OCI-LY3 (cell line): Measurements from ENCODE around the gene NPLOC4.

Experiments
- H2AFZ ChIP-seq: fragments of 200-600, 300-600 bp; shearing (Covaris generic); 2 replicates; pipeline ENCODE4 v1.6.0; 2014; ENCODE audit warnings: antibody characterized with exemption, low read depth, low read length
- H3K27ac ChIP-seq: fragments of 200-600, 300-600 bp; sonication (generic); 2 replicates; pipeline ENCODE4 v1.5.1; 2014; ENCODE audit warnings: mild to moderate bottlenecking, low read length, moderate library complexity, mixed read lengths
- H3K27me3 ChIP-seq: fragments of 200-600, 300-600 bp; sonication (generic); 2 replicates; pipeline ENCODE4 v1.6.1; 2014; ENCODE audit warnings: low read depth, low read length, mixed read lengths
- H3K36me3 ChIP-seq: fragments of 200-600, 300-600 bp; sonication (generic); replicated peaks from 2 replicates; pipeline ENCODE3; 2014; ENCODE audit warnings: low read depth, low read length, mixed read lengths
- H3K4me1 ChIP-seq: fragments of 300-600, 200-600 bp; sonication (generic); 2 replicates; pipeline ENCODE4 v1.6.1; 2014; ENCODE audit warnings: low read length, mixed read lengths
- H3K4me2 ChIP-seq: fragments of 200-600, 300-600 bp; sonication (generic); 2 replicates; pipeline ENCODE4 v1.6.1; 2014; ENCODE audit warnings: low read length, mixed read lengths
- H3K4me3 ChIP-seq: fragments of 300-600, 200-600 bp; sonication (generic); 2 replicates; pipeline ENCODE4 v1.5.1; 2014; ENCODE audit warnings: antibody characterized with exemption, mild to moderate bottlenecking, low read length, moderate library complexity
- H3K79me2 ChIP-seq: fragments of 300-600, 200-600 bp; shearing (Covaris generic); 2 replicates; pipeline ENCODE4 v1.6.1; 2014; ENCODE audit warnings: mild to moderate bottlenecking, low read length, mixed read lengths
- H3K9ac ChIP-seq: fragments of 300-600, 200-600 bp; shearing (Covaris generic); 2 replicates; pipeline ENCODE4 v1.6.0; 2014; ENCODE audit warnings: mild to moderate bottlenecking, low read length, moderate library complexity
- H3K9me3 ChIP-seq: fragments of 200-600, 300-600 bp; shearing (Covaris generic); 2 replicates; pipeline ENCODE4 v1.6.1; 2014; ENCODE audit warnings: low read length, mixed read lengths; ENCODE audit not compliant: insufficient read depth
- H4K20me1 ChIP-seq: fragments of 200-600, 300-600 bp; sonication (generic); 2 replicates; pipeline ENCODE4 v1.6.1; 2016; ENCODE audit warnings: low read length, mixed read lengths; ENCODE audit not compliant: insufficient read depth
- EZH2phosphoT487 ChIP-seq: fragments of 200-600 bp; shearing (Covaris generic); IDR thresholded peaks from 2 replicates; pipeline ENCODE4 v1.6.1; 2018; ENCODE audit warnings: antibody characterized with exemption, mixed run types, low read depth
- TF ChIP-seq, protein P1 (sequence below): fragments of 200-600, 300-600 bp; sonication (generic); IDR thresholded peaks from 2 replicates; pipeline ENCODE4 v1.5.1; 2014; ENCODE audit warnings: antibody characterized with exemption, low read length, low read depth

NPLOC4 gene

DNA sequence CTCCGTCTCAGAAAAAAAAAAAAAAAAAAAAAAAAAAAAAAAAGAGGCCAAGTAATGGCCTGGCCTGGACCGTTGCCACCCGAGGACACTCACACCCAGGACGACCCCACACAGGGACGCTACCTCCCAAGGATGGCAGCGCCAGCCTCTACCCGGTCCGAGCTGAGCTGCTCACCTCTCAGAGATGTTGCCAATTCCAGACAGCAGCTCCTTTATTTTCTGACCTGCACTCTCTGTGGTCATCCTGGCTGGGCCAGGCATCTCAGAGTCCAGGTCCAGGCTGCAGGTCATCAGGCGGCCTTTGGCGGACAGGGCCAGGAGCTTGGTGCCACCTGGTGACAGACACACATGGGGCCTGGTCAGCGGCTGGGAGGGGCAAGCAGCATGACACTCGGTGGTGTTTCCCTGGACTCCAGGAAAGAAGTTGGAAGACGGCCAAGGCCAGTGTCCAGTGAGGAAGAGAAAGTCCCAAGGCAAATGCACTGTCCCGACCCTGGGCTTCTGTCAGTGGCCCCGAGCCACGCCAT, 87.8 kb downstream of the NPLOC4 start:
- peaks cover 12% of the 10 kb centered on the region for H3K36me3 ChIP-seq
- no peak overlapping the region for H3K27ac ChIP-seq
- H3K9me3 ChIP-seq: no peaks in the 10 kb centered on the region
- H3K4me2 ChIP-seq: no peak overlapping the region
- H3K9ac ChIP-seq: no peak overlapping the region
- no peak for TF ChIP-seq EZH2phosphoT487
- TF ChIP-seq, protein P1, sequence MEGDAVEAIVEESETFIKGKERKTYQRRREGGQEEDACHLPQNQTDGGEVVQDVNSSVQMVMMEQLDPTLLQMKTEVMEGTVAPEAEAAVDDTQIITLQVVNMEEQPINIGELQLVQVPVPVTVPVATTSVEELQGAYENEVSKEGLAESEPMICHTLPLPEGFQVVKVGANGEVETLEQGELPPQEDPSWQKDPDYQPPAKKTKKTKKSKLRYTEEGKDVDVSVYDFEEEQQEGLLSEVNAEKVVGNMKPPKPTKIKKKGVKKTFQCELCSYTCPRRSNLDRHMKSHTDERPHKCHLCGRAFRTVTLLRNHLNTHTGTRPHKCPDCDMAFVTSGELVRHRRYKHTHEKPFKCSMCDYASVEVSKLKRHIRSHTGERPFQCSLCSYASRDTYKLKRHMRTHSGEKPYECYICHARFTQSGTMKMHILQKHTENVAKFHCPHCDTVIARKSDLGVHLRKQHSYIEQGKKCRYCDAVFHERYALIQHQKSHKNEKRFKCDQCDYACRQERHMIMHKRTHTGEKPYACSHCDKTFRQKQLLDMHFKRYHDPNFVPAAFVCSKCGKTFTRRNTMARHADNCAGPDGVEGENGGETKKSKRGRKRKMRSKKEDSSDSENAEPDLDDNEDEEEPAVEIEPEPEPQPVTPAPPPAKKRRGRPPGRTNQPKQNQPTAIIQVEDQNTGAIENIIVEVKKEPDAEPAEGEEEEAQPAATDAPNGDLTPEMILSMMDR: no peak
- no peak overlapping the region for H2AFZ ChIP-seq
- peaks cover 15% of the 10 kb centered on the region for H3K4me1 ChIP-seq
- peaks cover 20% of the 10 kb centered on the region for H3K79me2 ChIP-seq
- H3K27me3 ChIP-seq: no peaks in the 10 kb centered on the region
- H4K20me1 ChIP-seq: no peaks in the 10 kb centered on the region
- no peak overlapping the region for H3K4me3 ChIP-seq

DNA sequence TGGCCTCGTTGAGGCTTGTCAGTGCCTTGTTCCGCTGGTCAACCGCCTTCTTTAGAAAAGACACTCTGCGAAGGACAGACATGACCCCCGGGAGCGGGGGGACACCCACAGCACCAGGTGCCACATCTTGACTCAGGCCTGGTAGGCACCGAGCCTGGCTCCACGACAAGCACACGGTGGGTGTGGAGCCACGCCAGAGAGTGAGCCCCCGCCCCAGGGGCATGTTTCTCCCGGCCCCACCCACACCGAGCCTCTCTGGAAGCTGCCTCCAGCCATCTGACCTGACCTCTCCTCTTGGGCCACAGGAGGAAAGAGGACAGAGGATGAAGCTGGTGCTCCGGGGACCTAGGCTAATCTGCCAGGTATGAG, 89.3 kb downstream of the NPLOC4 start:
- Histone ChIP-seq H3K36me3 (peaks cover 12% of the 10 kb centered on the region), H3K27ac (no peak overlapping the region)

DNA sequence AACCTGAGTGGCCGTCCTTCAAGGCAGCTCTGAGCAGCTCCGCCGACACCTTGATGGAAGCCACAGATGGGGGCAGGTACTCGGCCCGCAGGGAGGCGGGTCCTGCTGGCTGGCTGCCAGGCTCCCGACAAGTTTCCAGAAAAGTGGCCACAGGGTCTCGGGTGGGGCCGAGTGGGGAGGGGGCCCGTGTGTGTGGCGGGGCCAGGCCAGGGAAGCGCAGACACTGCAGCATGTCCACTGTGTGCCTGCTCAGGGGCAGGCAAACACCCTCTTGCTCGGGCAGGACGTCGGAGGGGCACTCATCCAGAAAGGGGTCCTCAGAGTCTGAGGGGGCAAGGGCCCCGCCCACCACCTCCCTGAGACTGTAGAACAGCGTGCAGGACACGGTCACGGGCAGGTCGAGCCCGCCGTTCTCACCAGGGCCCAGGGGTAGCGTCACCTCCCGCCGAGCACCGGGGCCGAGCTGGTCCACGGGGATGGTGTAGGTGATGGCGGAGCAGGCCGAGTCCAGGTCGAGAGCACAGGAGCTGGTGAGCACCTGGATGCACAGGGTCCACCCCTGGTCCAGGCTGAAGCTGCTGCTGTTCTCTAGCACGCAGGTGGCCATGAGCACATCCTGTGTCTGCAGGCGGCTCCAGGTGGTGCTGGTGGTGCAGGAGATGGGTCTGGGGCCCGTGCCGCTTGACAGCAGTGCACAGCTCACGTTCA, 89.9 kb downstream of the NPLOC4 start:
- Histone ChIP-seq H4K20me1 (no peaks in the 10 kb centered on the region), H3K4me2 (no peak overlapping the region), H3K4me3 (no peak overlapping the region), H3K27me3 (no peaks in the 10 kb centered on the region), H3K79me2 (peaks cover 19% of the 10 kb centered on the region), H3K9me3 (no peaks in the 10 kb centered on the region), H3K27ac (no peak overlapping the region), H3K4me1 (peaks cover 7% of the 10 kb centered on the region), H3K9ac (no peak overlapping the region), H2AFZ (no peak overlapping the region), H3K36me3 (peaks cover 12% of the 10 kb centered on the region)
- TF ChIP-seq EZH2phosphoT487: no peak
- TF ChIP-seq, protein P1: no peak

More for the DNA sequence above, 89.3 kb downstream of the NPLOC4 start:
- H3K9ac ChIP-seq: no peak overlapping the region
- H3K4me2 ChIP-seq: no peak overlapping the region
- no peak overlapping the region for H2AFZ ChIP-seq
- peaks cover 20% of the 10 kb centered on the region for H3K79me2 ChIP-seq
- H3K27me3 ChIP-seq: no peaks in the 10 kb centered on the region
- H3K4me1 ChIP-seq: peaks cover 7% of the 10 kb centered on the region
- no peak overlapping the region for H3K4me3 ChIP-seq
- no peak for TF ChIP-seq EZH2phosphoT487
- TF ChIP-seq, protein P1: no peak
- no peaks in the 10 kb centered on the region for H4K20me1 ChIP-seq
- H3K9me3 ChIP-seq: no peaks in the 10 kb centered on the region

DNA sequence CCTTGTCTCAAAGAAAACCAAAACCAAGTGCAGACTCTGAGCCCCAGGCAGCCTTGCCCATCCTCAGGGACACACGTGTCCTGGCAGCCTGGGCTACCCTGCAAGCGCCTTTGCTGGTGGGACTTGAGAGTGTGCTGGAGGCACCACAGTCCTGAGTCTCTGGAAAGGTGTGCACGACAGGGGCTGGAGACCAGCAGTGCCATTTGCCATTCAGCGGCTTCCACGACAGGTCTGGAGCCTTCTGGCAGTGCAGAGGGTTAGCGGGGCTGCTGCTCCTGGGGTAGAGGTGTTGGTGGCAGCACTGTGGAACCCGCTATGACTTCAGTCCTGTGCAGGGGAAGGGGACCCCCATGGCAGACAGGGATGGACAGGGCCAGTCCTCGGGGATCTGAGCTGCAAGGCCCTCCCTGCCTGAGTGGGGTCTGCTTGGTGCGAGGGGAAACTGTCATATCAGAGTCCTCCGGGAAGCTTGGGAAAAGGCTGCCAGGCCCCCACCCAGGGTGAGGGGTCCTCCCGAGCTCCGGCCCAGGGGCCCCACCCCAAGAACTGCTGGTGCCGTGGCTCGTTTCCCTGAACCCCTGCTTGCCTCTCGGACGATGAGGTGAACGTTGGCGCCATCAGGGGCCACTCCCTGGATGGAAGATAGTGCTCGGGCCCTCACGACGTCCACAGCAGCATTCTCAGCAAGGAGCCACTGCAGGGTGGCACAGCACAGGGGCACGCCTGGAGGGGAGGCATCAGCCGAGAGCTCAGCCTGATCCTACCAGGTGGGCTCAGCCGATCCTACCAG, 91.6 kb downstream of the NPLOC4 start:
- no peak overlapping the region for H3K4me2 ChIP-seq
- H3K9ac ChIP-seq: no peak overlapping the region
- no peak for TF ChIP-seq EZH2phosphoT487
- TF ChIP-seq, protein P1: no peak
- H4K20me1 ChIP-seq: no peaks in the 10 kb centered on the region
- peaks cover 2% of the 10 kb centered on the region; the same call in 1 of the 2 replicates for H3K79me2 ChIP-seq
- no peak overlapping the region for H3K4me3 ChIP-seq
- H3K36me3 ChIP-seq: peaks cover 10% of the 10 kb centered on the region
- no peaks in the 10 kb centered on the region for H3K9me3 ChIP-seq
- no peaks in the 10 kb centered on the region for H3K4me1 ChIP-seq
- H2AFZ ChIP-seq: no peak overlapping the region
- no peak overlapping the region for H3K27ac ChIP-seq
- H3K27me3 ChIP-seq: no peaks in the 10 kb centered on the region
